Transverse colon (tissue), 4 donors: Measurements from ENCODE around the gene MATR3. TPM values are rescaled to one million over a fixed set of nuclear protein-coding genes. Genes with fewer than 3 reads are reported as not detected.

ENCODE experiments used
- DNase-seq: peaks from one replicate; pipeline ENCODE4 v3.0.0-alpha.2; 2019
- H3K27ac ChIP-seq, 4 donors: fragments of 200-600 bp; sonication (generic); 2 replicates each; pipeline ENCODE4 v1.5.1; 2016 to 2018; ENCODE audit warnings: inconsistent platforms in 4 of 4
- H3K27me3 ChIP-seq: fragments of 200-600 bp; sonication (generic); 2 replicates; pipeline ENCODE4 v1.5.1; 2017; ENCODE audit warnings: inconsistent platforms
- H3K36me3 ChIP-seq, 4 donors: fragments of 200-600 bp; sonication (generic); 2 replicates each; pipeline ENCODE4 v1.5.1; 2017 to 2019; ENCODE audit warnings: inconsistent platforms in 4 of 4
- H3K4me1 ChIP-seq, 4 donors: fragments of 200-600 bp; sonication (generic); 2 replicates each; pipeline ENCODE4 v1.5.1; 2017 to 2020; ENCODE audit warnings: inconsistent platforms in 4 of 4
- H3K4me3 ChIP-seq, 4 donors: fragments of 200-600 bp; sonication (generic); 1 replicate in 1 of 4; 2 replicates in 3 of 4; pipeline versions ENCODE4 v1.5.1 to v1.6.1; 2017 to 2019; ENCODE audit warnings: inconsistent platforms in 4 of 4
- H3K9me3 ChIP-seq, 2 donors: fragments of 200-600 bp; sonication (generic); 2 replicates each; pipeline ENCODE4 v1.5.1; 2017 to 2019; ENCODE audit warnings: inconsistent platforms in 2 of 2
- EP300 ChIP-seq: sonication (generic); formaldehyde crosslinking; IDR thresholded peaks from one replicate; pipeline ENCODE4 v1.6.1; 2017; ENCODE audit warnings: antibody characterized with exemption, low read depth
- POLR2A ChIP-seq: fragments of 450-650 bp; IDR thresholded peaks from one replicate; pipeline ENCODE4 v1.6.1; 2016; ENCODE audit warnings: antibody characterized with exemption, mild to moderate bottlenecking, moderate library complexity
- POLR2AphosphoS5 ChIP-seq, 3 donors: sonication (generic); formaldehyde crosslinking; IDR thresholded peaks; one replicate each; pipeline ENCODE4 v1.6.1; 2016; ENCODE audit warnings: antibody characterized with exemption in 3 of 3
- WGBS, 2 donors: methylation state at CpG; one replicate each; pipeline ENCODE4 v1.1.5; 2018; ENCODE audit warnings: low coverage in 1 of 2; 5-methylcytosine and 5-hydroxymethylcytosine counted together
- in situ Hi-C, 4 donors: fragments of 200-750 bp; cut with MboI; loops; one replicate each; pipeline versions ENCODE4 v1.15.0 to v1.15.1; 2017; ENCODE audit warnings: low sequenced_read_pairs in 3 of 4, low pct_ligation_motif_present in 1 of 4, low pct_unique_long_range_greater_than_20kb in 1 of 4
- intact Hi-C: fragments of 100-400 bp; cut with DNase I; formaldehyde crosslinking; loops from one replicate; pipeline ENCODE4 v1.15.1; 2023; ENCODE audit warnings: low total_unique reads
- total RNA-seq, 4 donors: library from RNA; depleted of rRNA; stranded (reverse); fragments of >200 nt; gene quantifications; one replicate each; pipeline ENCODE4 v1.1.0, GENCODE V29; 2016
- TF ChIP-seq, protein P1 (sequence below), 5 experiments: fragments of 200-600 bp in 3 of 5; fragments of 450-650 bp in 2 of 5; sonication (generic) in 3 of 5; IDR thresholded peaks; 1 replicate in 2 of 5; 2 replicates in 3 of 5; pipeline ENCODE4 v1.5.1; 2016 to 2017; ENCODE audit warnings: antibody characterized with exemption in 5 of 5, inconsistent platforms in 3 of 5, mild to moderate bottlenecking in 2 of 5, moderate library complexity in 1 of 5

MATR3 gene
- total RNA-seq, 4 donors from 2014 or later: 97.3 to 190 (median 134) TPM

DNA sequence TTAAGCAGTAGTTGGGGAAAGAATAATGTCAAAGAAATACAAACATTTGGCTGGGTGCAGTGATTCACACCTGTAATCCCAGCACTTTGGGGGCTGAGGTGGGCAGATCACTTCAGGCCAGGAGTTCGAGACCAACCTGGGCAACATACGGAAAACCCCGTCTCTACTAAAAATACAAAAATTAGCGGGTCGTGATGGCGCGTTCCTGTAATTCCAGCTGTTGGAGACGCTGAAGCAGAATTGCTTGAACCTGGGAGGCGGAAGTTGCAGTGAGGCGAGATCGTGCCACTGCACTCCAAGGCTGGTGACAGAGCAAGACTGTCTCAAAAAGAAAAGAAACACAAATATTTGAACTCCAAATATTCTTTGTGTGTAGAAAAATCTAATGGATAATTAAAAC lies 4.7 kb downstream of the MATR3 start:
- WGBS, 2 donors: 55 to 64% methylated on average over 11 of the region's 11 CpGs
- no peaks in the 10 kb centered on the region for H3K27me3 ChIP-seq
- TF ChIP-seq, protein P1, sequence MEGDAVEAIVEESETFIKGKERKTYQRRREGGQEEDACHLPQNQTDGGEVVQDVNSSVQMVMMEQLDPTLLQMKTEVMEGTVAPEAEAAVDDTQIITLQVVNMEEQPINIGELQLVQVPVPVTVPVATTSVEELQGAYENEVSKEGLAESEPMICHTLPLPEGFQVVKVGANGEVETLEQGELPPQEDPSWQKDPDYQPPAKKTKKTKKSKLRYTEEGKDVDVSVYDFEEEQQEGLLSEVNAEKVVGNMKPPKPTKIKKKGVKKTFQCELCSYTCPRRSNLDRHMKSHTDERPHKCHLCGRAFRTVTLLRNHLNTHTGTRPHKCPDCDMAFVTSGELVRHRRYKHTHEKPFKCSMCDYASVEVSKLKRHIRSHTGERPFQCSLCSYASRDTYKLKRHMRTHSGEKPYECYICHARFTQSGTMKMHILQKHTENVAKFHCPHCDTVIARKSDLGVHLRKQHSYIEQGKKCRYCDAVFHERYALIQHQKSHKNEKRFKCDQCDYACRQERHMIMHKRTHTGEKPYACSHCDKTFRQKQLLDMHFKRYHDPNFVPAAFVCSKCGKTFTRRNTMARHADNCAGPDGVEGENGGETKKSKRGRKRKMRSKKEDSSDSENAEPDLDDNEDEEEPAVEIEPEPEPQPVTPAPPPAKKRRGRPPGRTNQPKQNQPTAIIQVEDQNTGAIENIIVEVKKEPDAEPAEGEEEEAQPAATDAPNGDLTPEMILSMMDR (IDR thresholded peaks at IDR 0.05): no peak
- no peak for TF ChIP-seq EP300
- no peak for TF ChIP-seq POLR2AphosphoS5 (IDR thresholded peaks at IDR 0.05)
- TF ChIP-seq POLR2A: no peak
- H3K27ac ChIP-seq: no peak overlapping the region
- no peak overlapping the region for H3K4me3 ChIP-seq
- peaks cover 41 to 83% (median 59%) of the 10 kb centered on the region in 4 donors for H3K4me1 ChIP-seq
- in situ Hi-C loops: no loop called here
- no peak for DNase-seq
- intact Hi-C loops: loop anchor here (10.0 kb wide), 1 partner anchor 723 kb away; the partner anchor contains the start of gene HSPA9
- H3K36me3 ChIP-seq: no peaks in the 10 kb centered on the region
- no peaks in the 10 kb centered on the region for H3K9me3 ChIP-seq

GRCh38 chr5:139299486-139299885 lies 5.9 kb downstream of the MATR3 start:
- no peak for TF ChIP-seq POLR2AphosphoS5 (IDR thresholded peaks at IDR 0.05)
- TF ChIP-seq EP300: no peak
- intact Hi-C loops: loop anchor here (10.0 kb wide), 1 partner anchor 725 kb away; the partner anchor contains the start of gene HSPA9
- DNase-seq: no peak
- no peaks in the 10 kb centered on the region for H3K36me3 ChIP-seq
- H3K4me3 ChIP-seq: no peak overlapping the region
- H3K27me3 ChIP-seq: no peaks in the 10 kb centered on the region
- no peak overlapping the region for H3K27ac ChIP-seq
- H3K9me3 ChIP-seq: no peaks in the 10 kb centered on the region
- H3K4me1 ChIP-seq: peaks cover 46 to 96% (median 66%) of the 10 kb centered on the region in 4 donors
- in situ Hi-C loops: no loop called here
- 37 to 57% methylated on average over 4 of the region's 4 CpGs for whole genome bisulfite sequencing, 2 donors

- Histone ChIP-seq H3K9me3 (no peaks in the 10 kb centered on the region), H3K4me3 (no peak overlapping the region), H3K27ac (no peak overlapping the region), H3K27me3 (no peaks in the 10 kb centered on the region), H3K36me3 (no peaks in the 10 kb centered on the region), H3K4me1 (peaks cover 38 to 100% (median 61%) of the 10 kb centered on the region in 4 donors)
- intact Hi-C loops: no loop called here
- 56 to 64% methylated on average over 7 of the region's 7 CpGs for WGBS, 2 donors
- in situ Hi-C loops: no loop called here
- TF ChIP-seq POLR2AphosphoS5 (IDR thresholded peaks at IDR 0.05) (no peak), EP300 (no peak), POLR2A (no peak)
- TF ChIP-seq, protein P1 (IDR thresholded peaks at IDR 0.05): no peak
- DNase-seq: no peak
Measured at GRCh38 chr5:139301808-139302499, 8.4 kb downstream of the MATR3 start.

DNA sequence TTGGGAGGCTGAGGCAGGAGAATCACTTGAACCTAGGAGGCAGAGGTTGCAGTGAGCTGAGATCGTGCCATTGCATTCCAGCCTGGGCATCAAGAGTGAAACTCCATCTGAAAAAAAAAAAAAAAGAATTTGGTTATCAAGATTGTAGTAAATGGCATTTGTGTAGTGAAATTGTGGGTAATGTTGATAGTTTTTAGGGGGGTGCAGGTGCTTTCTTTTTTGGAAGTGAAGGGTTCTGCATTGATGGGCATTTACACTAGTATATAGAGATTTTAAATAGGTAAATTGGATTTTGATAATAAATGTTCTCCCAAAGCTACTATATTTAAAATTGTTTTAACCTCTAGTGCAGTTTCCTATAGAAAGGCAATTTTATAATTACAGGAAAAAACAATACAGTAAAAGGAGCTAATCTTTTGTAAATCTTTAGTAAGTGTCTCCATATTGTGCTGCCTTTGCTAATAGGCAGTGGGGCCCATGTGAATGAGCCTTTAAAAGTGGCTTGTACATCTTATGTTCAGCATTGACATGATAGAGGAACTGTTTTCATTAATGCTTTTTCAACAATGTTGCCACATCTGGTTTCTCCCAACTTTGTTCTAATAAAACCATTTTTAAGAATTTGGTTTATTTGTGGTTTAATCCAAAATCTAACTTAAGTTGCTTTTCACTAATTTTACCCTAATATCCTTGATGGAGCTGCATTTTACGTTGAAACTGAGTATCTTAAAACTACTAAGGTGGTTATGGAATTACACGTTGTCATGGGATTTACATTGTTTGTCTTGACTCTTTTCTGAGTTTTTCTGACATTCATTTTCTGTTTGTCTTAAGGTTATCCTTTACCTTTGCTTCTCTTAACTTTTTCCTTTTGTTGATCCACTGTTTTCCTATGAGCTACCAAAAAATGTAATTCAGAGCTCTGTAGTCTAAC lies 11.1 kb downstream of the MATR3 start:
- in situ Hi-C loops: no loop called here
- 21 to 39% methylated on average over 3 of the region's 3 CpGs for WGBS, 2 donors
- no peak for DNase-seq
- no peak overlapping the region for H3K4me3 ChIP-seq
- TF ChIP-seq POLR2A: no peak
- TF ChIP-seq POLR2AphosphoS5 (IDR thresholded peaks at IDR 0.05): no peak
- TF ChIP-seq, protein P1 (IDR thresholded peaks at IDR 0.05): no peak
- TF ChIP-seq EP300: no peak
- H3K4me1 ChIP-seq: peaks cover 14 to 100% (median 53%) of the 10 kb centered on the region in 4 donors
- H3K9me3 ChIP-seq: no peaks in the 10 kb centered on the region
- H3K36me3 ChIP-seq: no peaks in the 10 kb centered on the region
- intact Hi-C loops: no loop called here
- H3K27ac ChIP-seq: no peak overlapping the region
- H3K27me3 ChIP-seq: no peaks in the 10 kb centered on the region
